Common myeloid progenitor, CD34-positive (primary cell): Measurements from ENCODE around the gene TYK2.

ENCODE experiments used
- CTCF ChIA-PET: fragments of 350-600 bp; sonication (Branson Sonifier 250); formaldehyde crosslinking; loops from one replicate; lab custom pipeline; 2021; ENCODE audit warnings: antibody characterized with exemption; lab: Charles Lee
- POLR2A ChIA-PET: fragments of 350-600 bp; sonication (Branson Sonifier 250); formaldehyde crosslinking; loops from one replicate; lab custom pipeline; 2021; ENCODE audit warnings: antibody characterized with exemption; lab: Charles Lee
- DNase-seq, 3 donors: peaks; one replicate each; pipeline versions ENCODE4 v3.0.0 to v3.0.0-alpha.2; 2013
- H3K27ac ChIP-seq, 2 experiments: 1 replicate in 1 of 2; 2 replicates in 1 of 2; pipeline ENCODE4 v1.7.0; 2013; ENCODE audit warnings: inconsistent platforms in 2 of 2, low read length in 2 of 2, mild to moderate bottlenecking in 2 of 2, low read depth in 1 of 2, moderate library complexity in 1 of 2; ENCODE audit not compliant: severe bottlenecking in 2 of 2, insufficient read depth in 1 of 2, poor library complexity in 1 of 2
- H3K27me3 ChIP-seq, 5 experiments: replicated peaks in 2 of 5; 1 replicate in 3 of 5; 2 replicates in 2 of 5; pipeline versions ENCODE4 v1.6.1 to v1.7.0; 2013; ENCODE audit warnings: low read length in 4 of 5, mild to moderate bottlenecking in 2 of 5, moderate library complexity in 2 of 5, inconsistent platforms in 1 of 5; ENCODE audit not compliant: insufficient read depth in 5 of 5, control insufficient read depth in 4 of 5
- H3K36me3 ChIP-seq, 4 experiments: 1 replicate in 2 of 4; 2 replicates in 2 of 4; pipeline versions ENCODE4 v1.6.1 to v1.7.0; 2013; ENCODE audit warnings: low read length in 3 of 4, control low read depth in 1 of 4, mild to moderate bottlenecking in 1 of 4; ENCODE audit not compliant: control insufficient read depth in 4 of 4, insufficient read depth in 4 of 4
- H3K4me1 ChIP-seq, 4 experiments: 1 replicate in 3 of 4; 2 replicates in 1 of 4; pipeline versions ENCODE4 v1.6.1 to v1.7.1; 2013; ENCODE audit warnings: low read length in 3 of 4, mild to moderate bottlenecking in 3 of 4, control low read depth in 1 of 4, inconsistent platforms in 1 of 4, moderate library complexity in 1 of 4; ENCODE audit not compliant: control insufficient read depth in 4 of 4, insufficient read depth in 4 of 4; ENCODE audit errors: control extremely low read depth in 1 of 4
- H3K4me3 ChIP-seq, 7 experiments: 1 replicate in 4 of 7; 2 replicates in 3 of 7; pipeline versions ENCODE4 v1.5.1 to v1.7.0; 2013; ENCODE audit warnings: mild to moderate bottlenecking in 7 of 7, low read length in 6 of 7, moderate library complexity in 6 of 7, inconsistent platforms in 2 of 7, low read depth in 2 of 7, control low read depth in 1 of 7; ENCODE audit not compliant: insufficient read depth in 4 of 7, control insufficient read depth in 1 of 7; ENCODE audit errors: extremely low read depth in 1 of 7
- H3K9me3 ChIP-seq, 5 experiments: 1 replicate in 4 of 5; 2 replicates in 1 of 5; pipeline versions ENCODE4 v1.6.1 to v1.7.1; 2013; ENCODE audit warnings: low read length in 4 of 5, mild to moderate bottlenecking in 2 of 5, inconsistent platforms in 1 of 5, low read depth in 1 of 5, moderate library complexity in 1 of 5; ENCODE audit not compliant: control insufficient read depth in 4 of 5, insufficient read depth in 2 of 5; ENCODE audit errors: control extremely low read depth in 1 of 5
- WGBS: methylation state at CpG from one replicate; pipeline ENCODE4 v1.1.5; 2013; ENCODE audit not compliant: insufficient coverage; 5-methylcytosine and 5-hydroxymethylcytosine counted together

Gene TYK2

DNA sequence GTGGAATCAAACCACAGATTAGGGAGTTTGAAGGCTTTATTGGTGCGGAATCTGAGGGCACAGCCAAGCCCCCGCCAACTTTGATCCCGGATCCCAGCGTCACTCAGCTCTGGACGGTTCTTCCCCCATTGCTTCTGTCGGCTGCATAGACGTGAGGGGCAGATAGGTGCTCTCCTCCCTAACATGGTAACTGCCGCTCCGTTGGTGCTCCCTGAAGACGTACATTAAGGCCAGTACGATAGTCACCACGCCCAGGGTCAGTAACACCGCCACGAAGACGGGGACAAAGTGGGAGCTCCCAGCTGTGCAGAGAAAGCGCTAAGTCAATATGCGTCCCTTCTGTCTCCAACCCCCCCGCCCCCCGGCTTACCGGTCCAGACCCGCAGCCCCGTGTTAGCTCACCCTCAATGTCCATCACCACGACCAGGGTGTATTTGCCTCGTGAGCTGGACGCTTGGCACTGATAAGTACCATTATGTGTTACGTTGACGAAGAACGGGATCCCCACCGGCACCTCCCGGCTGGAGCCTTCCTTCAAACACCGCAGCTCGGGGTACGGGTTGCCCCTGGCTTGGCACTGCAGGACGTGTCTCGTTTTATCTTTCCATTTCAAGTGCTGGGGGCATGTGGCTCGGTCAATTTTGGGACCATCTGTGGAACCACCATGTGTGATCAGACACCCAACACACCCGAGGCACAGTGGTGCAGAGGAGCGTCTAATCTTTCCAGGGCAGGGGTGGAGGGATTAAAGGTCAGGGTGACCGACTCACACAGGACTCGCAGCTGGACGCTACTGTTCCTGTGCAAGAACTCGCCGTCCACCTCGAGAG lies 46.4 kb downstream of the TYK2 start:
- peaks cover 3 to 38% (median 32%) of the 10 kb centered on the region in 4 experiments for H3K4me1 ChIP-seq
- H3K27ac ChIP-seq = peak overlapping the region in 1 of 2 experiments; percentile 93
- ChIA-PET POLR2A (interaction anchor here (0.9 to 1.0 kb wide), 4 partner anchors 12 to 46 kb away, joined by 3 to 4 read pairs (median 4); partner anchors contain the start of genes ICAM5 and TYK2), CTCF (interaction anchor here (0.6 to 1.9 kb wide), 9 partner anchors 10 to 172 kb away, joined by 3 to 7 read pairs (median 4); partner anchors contain the start of gene ICAM4)
- no peaks in the 10 kb centered on the region for H3K9me3 ChIP-seq
- no peaks in the 10 kb centered on the region for H3K27me3 ChIP-seq
- peak overlapping the region in 6 of 7 experiments; percentile 43 to 95 (median 88) for H3K4me3 ChIP-seq
- H3K36me3 ChIP-seq = peaks cover 6 to 47% (median 33%) of the 10 kb centered on the region in 4 experiments
- DNase-seq = no peak
- WGBS = 79% methylated on average over 34 of the region's 44 CpGs

DNA sequence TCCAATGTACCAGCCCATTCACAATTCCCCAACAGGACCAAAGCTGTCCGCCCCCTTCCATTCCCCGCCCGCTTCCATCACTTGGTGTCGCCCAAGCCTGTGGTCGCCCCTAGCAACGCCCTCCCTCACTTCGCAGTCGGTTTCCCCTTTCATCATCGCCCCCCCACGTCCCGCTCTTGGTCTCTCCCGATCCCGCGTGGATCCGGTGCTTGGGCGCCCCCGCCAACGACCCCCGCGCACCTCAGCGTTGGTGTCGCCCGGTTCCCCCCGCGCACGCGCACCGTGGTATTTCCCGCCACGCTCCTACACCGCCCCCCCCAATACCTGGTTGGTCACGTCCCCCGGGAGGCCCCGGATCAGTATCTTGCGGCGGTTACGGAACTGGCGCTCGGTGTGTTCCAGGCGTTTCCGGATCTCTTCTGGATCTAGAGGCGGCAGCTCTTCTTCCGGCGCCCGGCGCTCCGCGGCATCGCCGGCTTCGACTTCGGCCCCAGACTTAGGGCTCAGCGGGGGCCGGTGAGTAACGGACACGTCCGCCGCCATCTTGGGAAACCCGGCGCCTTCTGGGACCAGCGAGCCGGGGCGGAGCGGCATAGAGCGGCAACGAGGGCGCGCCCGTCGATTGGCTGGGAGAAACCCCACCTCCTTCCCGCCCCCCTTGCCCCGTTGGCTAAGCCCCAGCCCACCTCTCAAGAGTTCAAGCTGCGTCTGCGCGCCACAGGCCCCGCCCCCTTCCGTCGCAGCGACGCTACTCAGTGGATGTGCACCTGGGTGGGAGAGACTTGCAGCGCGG lies 47.2 kb downstream of the TYK2 start, which contains the start of gene RAVER1:
RAVER1 (minus strand) TSS at position 565 of the 793 bp plus-strand sequence; CDS start at position 543, 22 bp downstream.
- CTCF ChIA-PET = interaction anchor here (1.1 to 1.9 kb wide), 5 partner anchors 37 to 74 kb away, joined by 4 to 7 read pairs (median 5); partner anchors contain the start of gene ICAM4

GRCh38 chr19:10332158-10332964 lies 48.0 kb downstream of the TYK2 start:
- DNase-seq = no peak
- ChIA-PET CTCF (interaction anchor here (1.1 to 1.8 kb wide), 2 partner anchors 41 to 72 kb away, joined by 3 to 5 read pairs; no protein-coding TSS in a partner anchor), POLR2A (no interaction called here)
- Histone ChIP-seq H3K27me3 (no peaks in the 10 kb centered on the region), H3K27ac (peak overlapping the region; percentile 82 to 93), H3K9me3 (no peaks in the 10 kb centered on the region), H3K36me3 (peaks cover 15 to 63% (median 49%) of the 10 kb centered on the region in 4 experiments), H3K4me3 (peak overlapping the region; percentile 78 to 95 (median 85)), H3K4me1 (peaks cover 0 to 31% (median 24%) of the 10 kb centered on the region in 4 experiments)
- 63% methylated on average over 12 of the region's 18 CpGs for WGBS

More for the DNA sequence above, 47.2 kb downstream of the TYK2 start, which contains the start of gene RAVER1:
- Histone ChIP-seq H3K4me1 (peaks cover 0 to 31% (median 24%) of the 10 kb centered on the region in 4 experiments), H3K27ac (peak within 1 kb of the TSS; percentile 82 to 93), H3K9me3 (no peaks in the 10 kb centered on the region), H3K4me3 (peak within 1 kb of the TSS; percentile 78 to 95 (median 85)), H3K36me3 (peaks cover 10 to 55% (median 41%) of the 10 kb centered on the region in 4 experiments), H3K27me3 (no peaks in the 10 kb centered on the region)
- peak; percentile 97 to 99 (median 99) for DNase-seq
- POLR2A ChIA-PET = interaction anchor here (0.9 to 1.0 kb wide), 4 partner anchors 12 to 47 kb away, joined by 3 to 4 read pairs (median 4); partner anchors contain the start of genes ICAM5 and TYK2
- under 1% methylated on average over 56 of the region's 82 CpGs for WGBS

GRCh38 chr19:10329555-10329954 lies 50.8 kb downstream of the TYK2 start:
- ChIA-PET POLR2A (interaction anchor here (1.5 kb wide), 1 partner anchor 60 kb away, joined by 5 read pairs; no protein-coding TSS in a partner anchor), CTCF (interaction anchor here (2.4 kb wide), 1 partner anchor 30 kb away, joined by 6 read pairs; no protein-coding TSS in a partner anchor)
- no peak overlapping the region for H3K27ac ChIP-seq
- no peak for DNase-seq
- WGBS = 96% methylated on average over 12 of the region's 13 CpGs
- H3K4me3 ChIP-seq = no peak overlapping the region
- peaks cover 0 to 24% (median 20%) of the 10 kb centered on the region in 4 experiments for H3K4me1 ChIP-seq
- peaks cover 18 to 66% (median 51%) of the 10 kb centered on the region in 4 experiments for H3K36me3 ChIP-seq
- no peaks in the 10 kb centered on the region for H3K27me3 ChIP-seq
- no peaks in the 10 kb centered on the region for H3K9me3 ChIP-seq

GRCh38 chr19:10328558-10329429 lies 51.6 kb downstream of the TYK2 start:
- WGBS = 96% methylated on average over 37 of the region's 41 CpGs
- ChIA-PET POLR2A (interaction anchor here (1.5 kb wide), 1 partner anchor 59 kb away, joined by 5 read pairs; no protein-coding TSS in a partner anchor), CTCF (interaction anchor here (1.2 kb wide), 1 partner anchor 10 kb away, joined by 5 read pairs; no protein-coding TSS in a partner anchor)
- peaks cover 19 to 66% (median 50%) of the 10 kb centered on the region in 4 experiments for H3K36me3 ChIP-seq
- no peaks in the 10 kb centered on the region for H3K9me3 ChIP-seq
- H3K4me1 ChIP-seq = peaks cover 0 to 17% (median 14%) of the 10 kb centered on the region in 4 experiments
- H3K4me3 ChIP-seq = no peak overlapping the region
- DNase-seq = no peak
- H3K27me3 ChIP-seq = no peaks in the 10 kb centered on the region
- no peak overlapping the region for H3K27ac ChIP-seq
